ENCODE results near the gene FRMD3.
"Not testable (repeated sequence)": the region's sequence is repeated elsewhere in the genome, so short reads cannot be mapped to it uniquely, and the experiment has no call there.

Gene FRMD3

GRCh38 chr9:83523684-83524083 lies 14.5 kb downstream of the FRMD3 start:
- H3K27ac ChIP-seq: no peak overlapping the region
- TF ChIP-seq CTCF (conservative IDR thresholded peaks at IDR 0.05): no peak

- no peak overlapping the region for H3K27ac ChIP-seq
- TF ChIP-seq CTCF (conservative IDR thresholded peaks at IDR 0.05): no peak
Measured at GRCh38 chr9:83521411-83521810, 16.8 kb downstream of the FRMD3 start.

- TF ChIP-seq CTCF (conservative IDR thresholded peaks at IDR 0.05): no peak
- no peak overlapping the region for H3K27ac ChIP-seq
Measured at GRCh38 chr9:83521011-83521410, 17.2 kb downstream of the FRMD3 start.

GRCh38 chr9:83520292-83520691 lies 17.9 kb downstream of the FRMD3 start:
- TF ChIP-seq CTCF (conservative IDR thresholded peaks at IDR 0.05): no peak
- H3K27ac ChIP-seq: no peak overlapping the region

- H3K27ac ChIP-seq: not testable (repeated sequence)
Measured at GRCh38 chr9:83517980-83518379, 20.2 kb downstream of the FRMD3 start.

- no peak for TF ChIP-seq CTCF (conservative IDR thresholded peaks at IDR 0.05)
- H3K27ac ChIP-seq: no peak overlapping the region
Measured at GRCh38 chr9:83514767-83515166, 23.4 kb downstream of the FRMD3 start.

GRCh38 chr9:83512621-83513020 lies 25.6 kb downstream of the FRMD3 start:
- H3K27ac ChIP-seq: no peak overlapping the region
- no peak for TF ChIP-seq CTCF (conservative IDR thresholded peaks at IDR 0.05)

GRCh38 chr9:83511051-83511450 lies 27.1 kb downstream of the FRMD3 start:
- no peak overlapping the region for H3K27ac ChIP-seq

More at GRCh38 chr9:83511051-83511450, 27.1 kb downstream of the FRMD3 start:
- TF ChIP-seq CTCF (conservative IDR thresholded peaks at IDR 0.05): no peak

Data from VCaP (cell line).